GM12801 (cell line): Measurements from ENCODE around the gene ST13.

Source experiments
- CTCF ChIP-seq: IDR thresholded peaks from one replicate; pipeline ENCODE4 v1.5.1; 2011; ENCODE audit warnings: control low read depth; ENCODE audit not compliant: insufficient read length; ENCODE audit errors: extremely low read depth

ST13 gene

GRCh38 chr22:40877488-40877887 lies 21.0 kb upstream of the ST13 start:
- TF ChIP-seq CTCF: no peak

GRCh38 chr22:40876907-40877306 lies 20.5 kb upstream of the ST13 start:
- TF ChIP-seq CTCF: no peak

GRCh38 chr22:40875111-40875510 lies 18.7 kb upstream of the ST13 start:
- TF ChIP-seq CTCF: no peak

GRCh38 chr22:40874016-40874415 lies 17.6 kb upstream of the ST13 start:
- TF ChIP-seq CTCF: no peak

- no peak for TF ChIP-seq CTCF
Observed at GRCh38 chr22:40867109-40867508, 10.7 kb upstream of the ST13 start.

GRCh38 chr22:40862537-40862936 lies 6.1 kb upstream of the ST13 start:
- no peak for TF ChIP-seq CTCF

GRCh38 chr22:40862013-40862412 lies 5.6 kb upstream of the ST13 start, which contains the start of gene DNAJB7:
Gene DNAJB7 (minus strand): TSS chr22:40862113. CDS start chr22:40861994, 119 bp downstream.
- no peak for TF ChIP-seq CTCF
